ENCODE results near the gene LIPI. TPM values are rescaled to one million over a fixed set of nuclear protein-coding genes. Genes with fewer than 3 reads are reported as not detected.

Gene LIPI
- total RNA-seq, 1 donor from 2014 or later: not detected

Other genes with a start within 250 kb of the LIPI start
- 0.57 TPM for gene RBM11, start 5.2 kb upstream of the LIPI start, total RNA-seq
- gene HSPA13, start 172.2 kb upstream of the LIPI start, total RNA-seq: 20.2 TPM

All from cardiac septum (tissue), 1 donor.